PFSK-1 (cell line): ENCODE data around the gene SLC22A16.

Experiments used
- FOXP2 ChIP-seq: optimal IDR thresholded peaks from 2 replicates; pipeline ENCODE3; 2011; ENCODE audit warnings: borderline replicate concordance, control low read depth, inconsistent platforms; ENCODE audit not compliant: insufficient read depth; ENCODE audit errors: extremely low read length, extremely low read depth
- POLR2AphosphoS5 ChIP-seq: IDR thresholded peaks from 2 replicates; pipeline ENCODE4 v1.6.1; 2012; ENCODE audit warnings: low read depth, mild to moderate bottlenecking, control low read depth, low read length, moderate library complexity
- SIN3A ChIP-seq: IDR thresholded peaks from 2 replicates; pipeline ENCODE4 v1.6.1; 2012; ENCODE audit warnings: mild to moderate bottlenecking, low read length, moderate library complexity, borderline replicate concordance; ENCODE audit not compliant: insufficient read depth
- TAF1 ChIP-seq: IDR thresholded peaks from 2 replicates; pipeline ENCODE4 v1.6.1; 2012; ENCODE audit warnings: low read length, control low read depth, borderline replicate concordance; ENCODE audit not compliant: insufficient read depth
- TF ChIP-seq, protein P1 (sequence below), 2 experiments: IDR thresholded peaks; 2 replicates each; pipeline versions ENCODE4 v1.6.1 to v1.8.0; 2011 to 2012; ENCODE audit warnings: low read depth in 2 of 2, low read length in 2 of 2, control low read depth in 1 of 2, inconsistent platforms in 1 of 2, mild to moderate bottlenecking in 1 of 2, moderate library complexity in 1 of 2; ENCODE audit not compliant: insufficient read depth in 1 of 2

The SLC22A16 gene

DNA sequence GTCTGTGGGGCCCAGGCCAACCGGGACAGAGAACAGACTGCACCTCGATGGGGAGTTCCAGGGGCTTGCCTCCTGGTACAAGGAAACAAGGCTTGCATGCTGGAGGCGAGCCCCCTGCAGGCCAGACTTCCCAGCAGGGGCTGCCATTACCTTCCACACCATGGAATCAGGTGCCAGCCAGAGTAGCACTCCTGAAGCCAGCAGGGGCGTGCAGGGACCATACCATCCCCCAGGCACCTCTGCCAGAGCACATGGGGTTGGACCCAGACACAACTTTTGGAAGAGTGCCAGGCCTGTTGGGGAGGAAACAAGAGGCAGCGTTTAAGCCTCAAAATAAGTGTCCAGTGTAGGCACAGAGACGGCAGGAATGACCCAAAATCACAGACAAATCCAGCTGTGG, 67.5 kb downstream of the SLC22A16 start:
- TF ChIP-seq SIN3A: no peak
- TF ChIP-seq FOXP2: no peak
- no peak for TF ChIP-seq TAF1
- TF ChIP-seq, protein P1, sequence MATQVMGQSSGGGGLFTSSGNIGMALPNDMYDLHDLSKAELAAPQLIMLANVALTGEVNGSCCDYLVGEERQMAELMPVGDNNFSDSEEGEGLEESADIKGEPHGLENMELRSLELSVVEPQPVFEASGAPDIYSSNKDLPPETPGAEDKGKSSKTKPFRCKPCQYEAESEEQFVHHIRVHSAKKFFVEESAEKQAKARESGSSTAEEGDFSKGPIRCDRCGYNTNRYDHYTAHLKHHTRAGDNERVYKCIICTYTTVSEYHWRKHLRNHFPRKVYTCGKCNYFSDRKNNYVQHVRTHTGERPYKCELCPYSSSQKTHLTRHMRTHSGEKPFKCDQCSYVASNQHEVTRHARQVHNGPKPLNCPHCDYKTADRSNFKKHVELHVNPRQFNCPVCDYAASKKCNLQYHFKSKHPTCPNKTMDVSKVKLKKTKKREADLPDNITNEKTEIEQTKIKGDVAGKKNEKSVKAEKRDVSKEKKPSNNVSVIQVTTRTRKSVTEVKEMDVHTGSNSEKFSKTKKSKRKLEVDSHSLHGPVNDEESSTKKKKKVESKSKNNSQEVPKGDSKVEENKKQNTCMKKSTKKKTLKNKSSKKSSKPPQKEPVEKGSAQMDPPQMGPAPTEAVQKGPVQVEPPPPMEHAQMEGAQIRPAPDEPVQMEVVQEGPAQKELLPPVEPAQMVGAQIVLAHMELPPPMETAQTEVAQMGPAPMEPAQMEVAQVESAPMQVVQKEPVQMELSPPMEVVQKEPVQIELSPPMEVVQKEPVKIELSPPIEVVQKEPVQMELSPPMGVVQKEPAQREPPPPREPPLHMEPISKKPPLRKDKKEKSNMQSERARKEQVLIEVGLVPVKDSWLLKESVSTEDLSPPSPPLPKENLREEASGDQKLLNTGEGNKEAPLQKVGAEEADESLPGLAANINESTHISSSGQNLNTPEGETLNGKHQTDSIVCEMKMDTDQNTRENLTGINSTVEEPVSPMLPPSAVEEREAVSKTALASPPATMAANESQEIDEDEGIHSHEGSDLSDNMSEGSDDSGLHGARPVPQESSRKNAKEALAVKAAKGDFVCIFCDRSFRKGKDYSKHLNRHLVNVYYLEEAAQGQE (IDR thresholded peaks at IDR 0.05; ENCODE audit: insufficient read depth in 1 of 2, low read depth in 2 of 2, low read length in 2 of 2): no peak

DNA sequence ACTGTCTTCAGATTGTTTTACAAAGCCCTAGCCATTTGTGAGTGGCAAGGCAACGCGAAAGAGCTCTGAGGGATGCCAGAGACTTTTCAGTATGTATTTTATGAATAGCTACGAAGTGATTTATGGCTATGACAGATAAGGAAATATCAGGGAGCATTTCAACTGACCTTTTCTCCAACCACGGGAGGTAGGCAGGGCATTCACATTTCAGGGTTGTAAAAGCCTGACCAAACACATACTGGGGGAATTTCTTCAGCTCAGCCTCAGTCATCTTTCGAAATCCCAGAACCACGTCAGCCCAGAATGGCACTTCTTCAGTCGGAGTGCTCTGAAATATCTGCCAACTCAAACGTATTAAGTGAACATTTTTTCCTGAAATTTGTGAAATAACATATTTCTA, 71.8 kb downstream of the SLC22A16 start:
- TF ChIP-seq SIN3A: no peak
- no peak for TF ChIP-seq FOXP2
- TF ChIP-seq POLR2AphosphoS5: no peak
- TF ChIP-seq, protein P1 (IDR thresholded peaks at IDR 0.05; ENCODE audit: insufficient read depth in 1 of 2, low read depth in 2 of 2, low read length in 2 of 2): no peak
- TF ChIP-seq TAF1: no peak

DNA sequence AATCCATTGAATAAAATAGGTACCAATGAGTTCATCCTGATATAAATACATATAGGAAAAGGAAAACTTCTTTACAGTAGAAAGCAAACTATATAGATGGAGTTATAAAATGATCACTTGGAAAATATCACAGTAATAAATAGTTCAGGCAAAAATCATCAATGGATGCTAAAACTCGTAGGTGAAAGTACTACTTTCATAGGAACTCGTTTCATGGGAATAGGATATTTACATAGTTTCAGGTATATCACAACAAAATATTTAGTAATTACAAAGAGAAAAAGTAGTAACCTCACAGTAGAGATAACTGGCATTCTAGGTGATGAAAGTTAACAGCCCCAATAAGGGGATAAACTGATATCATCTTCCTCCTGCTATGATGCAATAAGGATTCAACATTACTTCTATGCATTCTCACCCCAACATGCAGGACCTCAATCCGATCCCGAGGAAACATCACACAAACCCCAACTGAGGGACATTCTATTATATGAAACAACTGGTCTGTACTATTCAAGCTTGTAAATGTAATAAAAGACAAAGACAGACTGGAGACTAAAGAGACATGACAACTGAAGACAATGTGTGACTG, 74.7 kb downstream of the SLC22A16 start:
- TF ChIP-seq, protein P1 (IDR thresholded peaks at IDR 0.05; ENCODE audit: insufficient read depth in 1 of 2, low read depth in 2 of 2, low read length in 2 of 2): no peak
- TF ChIP-seq SIN3A (no peak), TAF1 (no peak), POLR2AphosphoS5 (no peak), FOXP2 (no peak)

DNA sequence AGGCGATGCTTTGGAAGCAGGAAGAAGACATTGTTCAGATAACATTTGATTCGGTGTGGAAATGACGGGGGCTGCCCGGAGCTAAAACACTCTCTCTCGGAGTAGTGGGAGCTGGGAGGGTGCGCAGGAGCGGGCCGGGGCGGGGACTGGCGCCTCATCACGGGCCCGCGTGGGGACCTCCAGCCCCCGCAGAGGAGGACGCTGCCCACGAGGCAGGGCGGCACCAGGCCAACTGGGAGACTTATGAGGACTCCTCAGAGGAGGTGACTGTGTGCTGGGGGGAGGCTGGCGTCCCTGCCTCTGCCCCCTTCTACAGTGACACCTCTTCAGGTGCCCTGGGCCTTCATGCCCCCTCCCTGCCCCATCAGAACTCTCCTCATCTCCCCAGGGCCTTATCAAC, 76.2 kb downstream of the SLC22A16 start:
- no peak for TF ChIP-seq FOXP2
- no peak for TF ChIP-seq TAF1
- TF ChIP-seq SIN3A: no peak

DNA sequence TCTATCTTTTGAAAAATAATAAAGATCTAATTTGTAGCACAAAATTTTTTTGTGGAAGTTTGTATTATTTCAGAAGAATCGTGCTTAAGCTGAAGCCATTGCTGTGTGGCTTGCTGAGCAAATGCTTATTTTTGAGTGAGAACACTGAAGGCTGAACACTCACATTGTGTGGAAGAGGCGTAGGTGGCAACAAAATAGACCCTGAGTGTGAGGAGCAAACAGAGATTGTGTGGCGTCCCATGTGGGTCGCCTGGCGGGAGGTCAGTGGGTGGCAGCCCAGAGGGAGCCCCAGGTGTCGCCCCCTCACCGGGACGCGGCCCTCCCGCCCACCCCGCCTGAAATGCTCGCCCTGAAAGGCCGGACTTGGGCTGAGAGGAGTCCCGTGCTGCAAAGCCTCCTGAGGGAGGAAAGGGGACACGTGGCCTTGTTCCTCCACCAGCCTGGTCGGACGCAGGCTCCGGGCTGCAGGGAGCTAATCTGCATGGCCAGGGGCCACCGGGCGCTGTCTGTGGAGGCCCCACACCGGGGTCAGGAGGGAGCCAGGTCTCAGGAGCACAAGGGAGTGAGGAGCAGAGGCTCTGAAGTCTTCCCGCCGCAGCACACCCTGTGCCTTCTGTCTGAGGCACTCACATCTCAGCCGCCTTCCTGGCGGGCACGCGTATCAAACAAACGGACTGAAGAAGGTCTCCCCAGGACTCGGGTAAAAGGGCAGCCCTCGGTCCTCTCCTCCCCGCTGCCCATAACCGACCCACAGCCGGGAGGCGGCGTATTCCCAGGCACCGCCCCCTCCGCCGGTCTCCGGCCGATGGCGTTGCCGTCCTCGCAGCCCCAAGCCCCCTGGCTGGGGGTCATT, 77.0 kb downstream of the SLC22A16 start:
- TF ChIP-seq POLR2AphosphoS5 (no peak), SIN3A (no peak), FOXP2 (no peak), TAF1 (no peak)
- TF ChIP-seq, protein P1 (IDR thresholded peaks at IDR 0.05; ENCODE audit: insufficient read depth in 1 of 2, low read depth in 2 of 2, low read length in 2 of 2): no peak
